HG03457 (cell line): ENCODE measurements around the gene TOLLIP.
A peak's percentile ranks its signal among the peaks of the same experiment; 100 is the strongest.

Source experiments
- ATAC-seq: cut with Tn5 transposase; IDR thresholded peaks from one replicate; pipeline ENCODE4 v1.9.1; 2021; ENCODE audit warnings: moderate number of reproducible peaks; ENCODE audit not compliant: unreplicated experiment

Gene TOLLIP

GRCh38 chr11:1317993-1318392 is 8.6 kb upstream of the TOLLIP start:
- no peak for ATAC-seq

DNA sequence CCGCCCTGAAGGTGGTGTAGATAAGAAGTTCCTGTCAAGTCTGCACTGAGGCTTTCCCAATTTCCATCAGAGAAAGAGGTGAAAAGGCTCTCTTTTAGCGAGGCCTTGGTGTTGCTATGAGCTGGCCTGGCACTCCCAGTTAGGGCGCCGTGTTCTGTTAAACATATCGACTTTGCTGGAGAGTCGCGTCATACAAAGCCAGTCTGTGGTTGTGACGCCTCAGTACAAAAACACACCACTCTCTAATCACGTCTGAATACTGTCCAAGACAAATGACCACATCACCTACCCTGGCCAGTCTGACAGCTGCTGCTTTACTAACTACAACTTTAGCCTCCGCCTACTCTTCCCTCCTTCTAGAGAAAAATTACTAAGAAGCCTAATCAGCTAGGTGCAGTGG is 8.0 kb upstream of the TOLLIP start:
- no peak for ATAC-seq

DNA sequence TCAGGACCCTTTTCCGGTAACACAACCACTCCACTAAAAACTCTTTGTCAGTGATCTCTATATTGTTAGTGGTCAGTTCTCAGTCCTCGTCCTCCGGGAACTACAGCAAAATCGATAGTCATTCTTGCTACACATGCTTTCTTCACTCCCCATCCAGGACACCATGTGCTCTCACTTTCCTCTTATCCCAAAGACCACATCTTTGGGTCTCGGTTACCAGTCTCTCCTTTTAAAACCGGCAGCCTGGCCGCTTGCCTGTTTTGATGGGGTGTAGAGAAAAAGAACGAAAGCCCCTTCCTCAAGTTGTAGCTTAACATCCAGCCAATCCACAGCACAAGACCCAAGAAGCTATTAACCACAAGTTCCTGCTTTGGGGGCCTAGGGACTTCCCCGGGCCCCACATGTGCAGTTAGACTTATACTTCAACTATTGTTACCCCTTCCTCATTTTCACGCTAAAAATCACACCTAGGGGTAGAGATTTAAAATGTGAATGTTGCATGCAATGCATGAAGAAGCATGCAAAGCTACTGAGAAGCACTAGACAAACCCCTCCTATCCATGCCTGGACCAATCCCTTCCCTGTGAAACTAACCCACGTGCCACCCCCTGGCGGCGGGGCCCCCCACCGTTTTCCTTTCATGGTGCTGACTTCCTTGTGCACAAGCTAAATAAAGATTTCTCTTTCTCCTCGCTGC is 1.5 kb upstream of the TOLLIP start:
- ATAC-seq = no peak

- no peak for ATAC-seq
These were observed 871 bp upstream of the TOLLIP start for GRCh38 chr11:1310318-1310687.

DNA sequence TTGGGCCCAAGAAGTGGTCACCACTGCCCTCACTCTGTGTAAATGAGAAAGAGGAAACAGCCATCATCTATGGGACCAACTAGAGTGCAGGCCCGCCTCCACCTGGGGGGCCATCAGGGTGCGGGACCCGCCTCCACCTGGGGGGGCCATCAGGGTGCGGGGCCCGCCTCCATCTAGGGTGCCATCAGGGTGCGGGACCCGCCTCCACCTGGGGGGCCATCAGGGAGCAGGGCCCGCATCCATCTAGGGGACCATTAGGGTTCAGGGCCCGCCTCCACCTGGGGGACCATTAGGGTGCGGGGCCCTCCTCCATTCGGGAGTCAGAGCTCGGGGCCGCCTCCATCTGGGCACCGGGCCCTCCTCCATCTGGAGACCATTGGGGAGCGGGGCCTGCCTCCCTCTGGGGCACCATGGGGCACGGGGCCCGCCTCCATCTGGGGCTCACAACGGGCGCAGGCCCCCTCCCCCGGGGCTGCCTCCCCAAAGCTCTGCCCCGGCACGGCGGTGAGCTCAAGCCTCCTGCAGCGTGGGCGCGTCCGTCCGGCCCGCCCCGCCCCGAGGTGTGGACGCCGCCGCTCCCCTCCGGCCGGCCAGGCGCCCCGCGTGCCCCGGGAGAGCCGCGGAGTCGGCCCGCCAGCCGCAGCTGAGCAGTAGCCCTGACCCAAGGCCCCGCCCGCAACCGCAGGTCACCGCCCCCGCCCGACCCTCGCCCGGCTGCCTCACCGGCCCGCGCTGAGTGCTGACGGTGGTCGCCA is 512 bp downstream of the TOLLIP start:
- peak; percentile 28 for ATAC-seq

- ATAC-seq = no peak
These were observed 1.3 kb downstream of the TOLLIP start for GRCh38 chr11:1307998-1308742.

DNA sequence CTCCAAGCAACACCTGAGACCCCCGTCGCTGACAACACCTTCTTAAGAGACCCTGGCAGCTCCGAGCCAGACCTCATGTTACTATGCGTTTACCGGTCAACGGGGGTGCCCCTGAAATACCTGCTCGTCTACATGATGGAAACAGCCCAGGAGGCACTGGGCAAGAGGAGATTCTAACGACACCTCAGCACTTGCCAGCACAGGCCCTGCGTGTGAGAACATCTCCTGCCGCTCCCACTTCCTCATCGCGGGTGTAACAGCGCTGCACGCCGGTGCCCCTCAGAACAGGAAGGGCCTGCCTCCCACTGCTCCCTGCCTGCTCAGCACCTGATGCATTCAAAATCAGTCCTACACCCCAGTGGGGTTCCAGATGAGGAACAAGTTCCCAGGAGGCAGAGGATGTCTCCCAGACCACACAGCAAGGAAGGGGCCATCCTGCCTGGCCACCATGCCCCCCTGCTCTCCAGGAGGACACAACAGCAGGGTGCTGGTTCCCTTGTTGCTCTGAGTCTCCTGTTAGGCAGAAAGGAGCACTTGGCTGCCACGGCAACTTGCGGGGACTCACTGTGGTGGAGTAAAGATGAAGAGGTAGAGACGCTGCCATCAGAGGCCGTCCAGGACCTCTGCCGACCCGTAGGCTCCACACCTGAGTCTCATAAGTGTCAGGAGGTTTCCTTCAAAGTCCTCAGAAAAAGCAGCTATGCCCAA is 2.1 kb downstream of the TOLLIP start:
- ATAC-seq = no peak

GRCh38 chr11:1306186-1307162 is 3.0 kb downstream of the TOLLIP start:
- no peak for ATAC-seq

DNA sequence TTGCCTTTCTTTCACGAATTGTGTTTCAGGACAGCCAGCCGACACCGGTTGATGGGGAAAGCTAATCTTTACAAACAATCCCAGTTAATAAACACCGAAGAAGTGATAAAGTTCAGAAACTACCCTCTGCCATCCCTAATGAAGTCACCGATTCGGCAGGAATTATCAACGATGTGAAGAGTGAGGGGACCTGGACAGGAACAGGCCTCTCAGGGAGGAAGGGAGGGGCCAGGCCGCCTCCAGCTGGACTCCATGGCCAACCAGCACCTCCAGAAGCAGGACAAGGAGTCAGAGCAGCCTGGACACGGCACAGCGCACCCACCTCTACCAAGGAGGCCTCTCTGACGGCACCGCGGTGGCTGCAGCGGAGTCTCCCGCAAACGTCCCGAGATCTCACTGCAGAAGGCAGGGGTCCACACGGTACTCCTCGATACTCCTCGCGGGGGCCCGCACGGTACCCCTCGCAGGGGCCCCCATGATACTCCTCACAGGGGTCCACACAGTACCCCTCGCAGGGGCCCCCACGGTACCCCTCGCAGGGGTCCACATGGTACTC is 3.9 kb downstream of the TOLLIP start:
- no peak for ATAC-seq

GRCh38 chr11:1305063-1305495 is 4.4 kb downstream of the TOLLIP start:
- no peak for ATAC-seq

- ATAC-seq = no peak
These were observed 5.1 kb downstream of the TOLLIP start for GRCh38 chr11:1304380-1304779.

DNA sequence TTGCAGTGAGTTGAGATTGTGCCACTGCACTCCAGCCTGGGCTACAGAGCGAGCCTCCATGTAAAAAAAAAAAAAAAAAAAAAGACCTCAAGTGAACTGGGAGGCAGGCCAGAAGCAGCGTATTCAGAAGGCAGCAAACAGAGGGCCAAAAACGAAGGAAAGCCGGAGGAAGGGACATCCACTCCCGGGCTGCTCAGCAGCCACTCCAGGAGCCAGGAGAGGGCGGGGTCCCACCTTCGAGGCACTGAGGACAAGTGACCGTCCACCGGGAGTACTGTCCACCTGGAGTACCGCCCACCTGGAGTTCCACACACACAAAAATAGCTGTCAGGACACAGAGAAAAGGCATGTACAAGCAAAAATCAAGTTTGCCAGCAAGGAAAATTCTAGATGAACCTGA is 5.5 kb downstream of the TOLLIP start:
- ATAC-seq = no peak

DNA sequence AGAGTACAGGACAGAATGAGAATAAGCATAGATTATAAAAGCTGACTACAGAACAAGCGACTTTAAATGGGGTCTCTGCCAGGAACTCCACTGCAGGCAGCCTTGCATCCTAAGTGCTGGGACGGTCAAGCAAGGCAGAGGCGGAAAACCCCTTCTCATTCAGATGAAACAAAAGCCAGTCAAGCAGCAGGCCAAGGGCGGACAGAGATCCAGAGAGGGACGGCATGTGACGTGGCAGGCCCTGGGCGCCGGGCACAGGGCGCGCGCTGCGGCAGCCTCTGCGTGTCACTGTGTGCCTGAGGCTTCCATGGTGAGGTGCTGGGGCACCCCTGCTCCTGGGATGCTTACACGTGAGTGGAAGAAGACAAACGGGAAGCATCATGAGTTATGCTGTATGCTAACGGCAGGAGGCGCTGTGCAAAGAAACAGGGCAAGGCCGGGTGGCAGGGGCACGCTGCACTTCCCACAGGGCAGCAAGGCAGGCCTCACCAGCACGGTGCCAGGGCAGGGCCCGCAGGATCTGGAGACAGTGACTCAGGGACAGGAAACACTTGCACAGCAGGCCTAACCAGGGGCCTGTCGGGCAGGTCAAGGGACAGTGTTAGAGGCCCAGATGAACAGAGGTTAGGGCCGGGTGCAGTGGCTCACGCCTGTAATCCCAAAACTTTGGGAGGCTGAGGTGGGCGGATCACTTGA is 6.2 kb downstream of the TOLLIP start:
- ATAC-seq = no peak

- no peak for ATAC-seq
These were observed 6.8 kb downstream of the TOLLIP start for GRCh38 chr11:1302461-1303125.

- no peak for ATAC-seq
These were observed 7.4 kb downstream of the TOLLIP start for GRCh38 chr11:1302041-1302460.

DNA sequence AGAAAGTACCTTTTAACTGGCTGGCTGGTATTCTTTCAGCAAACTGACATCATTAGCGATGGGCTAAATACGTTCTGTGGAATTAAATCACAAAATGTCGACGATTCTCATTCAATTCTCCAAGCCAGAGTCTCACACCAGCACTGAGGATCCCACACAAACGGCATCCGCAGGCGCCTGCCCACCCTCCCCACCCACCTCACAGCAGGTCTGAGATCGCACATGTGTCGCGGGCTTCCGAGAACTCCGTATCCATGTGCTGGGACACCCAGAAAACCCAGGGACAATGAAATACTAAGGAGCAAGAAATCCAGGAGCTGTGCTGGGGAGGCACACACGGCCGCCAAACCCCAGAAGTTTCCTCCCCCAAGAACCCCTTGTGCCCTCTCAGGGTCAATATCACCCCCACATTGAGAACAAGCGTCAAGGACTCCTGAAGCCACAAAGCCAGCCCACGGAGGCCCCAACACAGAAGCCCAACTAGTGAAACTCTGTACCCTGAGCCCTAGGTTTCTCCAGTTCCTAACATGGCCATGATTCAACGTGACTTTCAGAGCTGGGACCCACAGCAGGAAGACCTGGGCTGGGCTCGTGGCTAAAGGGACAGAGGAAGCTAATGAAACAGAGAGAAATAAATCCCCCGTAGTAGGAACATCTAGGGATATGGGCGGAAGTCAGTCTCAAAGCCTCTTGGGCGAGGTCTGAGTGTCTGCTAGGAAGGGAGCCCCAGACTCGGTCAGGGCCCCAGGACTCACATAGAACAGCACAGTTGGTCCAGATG is 8.0 kb downstream of the TOLLIP start:
- no peak for ATAC-seq

DNA sequence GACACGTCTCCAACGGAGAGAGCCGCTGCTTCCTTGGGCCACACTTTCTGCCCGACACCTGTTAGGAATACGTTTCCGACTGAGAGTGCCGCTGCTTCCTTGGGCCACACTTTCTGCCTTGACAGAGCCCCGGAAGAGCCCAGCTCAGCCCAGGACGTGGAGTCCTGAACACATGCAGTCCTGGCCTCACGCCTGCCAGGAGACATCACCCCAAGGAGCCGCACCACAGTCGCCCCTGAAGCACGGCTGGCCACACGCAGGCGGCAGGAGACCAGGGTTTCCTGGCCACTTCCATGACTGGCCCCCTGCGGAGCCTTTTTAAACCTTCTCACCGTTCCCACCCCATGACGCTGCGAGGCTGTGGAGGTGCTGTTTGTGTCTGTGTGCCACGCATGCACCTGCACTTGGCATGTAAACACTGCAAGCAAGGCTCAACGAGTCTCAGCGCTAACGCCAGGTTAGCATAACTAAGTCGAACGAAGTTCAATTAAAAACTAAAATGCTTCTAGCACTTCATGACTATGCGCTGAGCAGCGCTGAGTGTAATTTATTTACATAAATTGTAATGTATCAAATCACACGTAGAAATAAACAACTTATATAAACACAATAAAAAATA is 8.8 kb downstream of the TOLLIP start:
- ATAC-seq = no peak
